K562 (cell line): ENCODE results near the gene TTC39B. TPM values are rescaled to one million over a fixed set of nuclear protein-coding genes. Genes with fewer than 3 reads are reported as not detected.

Experiments used
- ATAC-seq: fragments of 200-7000 bp; cut with Tn5 transposase; 3 replicates; pipeline ENCODE4 v1.9.1; 2020; ENCODE audit warnings: moderate library complexity
- BruUV-seq: library from RNA; stranded (reverse); fragments of 400-500 nt; replicated peaks from 2 replicates; lab custom pipeline; 2021; lab: Mats Ljungman, UMichigan
- CTCF ChIA-PET: fragments of 300-600 bp; formaldehyde crosslinking; extraction: SDS; loops from one replicate; lab custom pipeline; 2021; ENCODE audit warnings: low intra/inter-chr PET ratio; lab: Yijun Ruan, JAX
- POLR2A ChIA-PET: fragments of 300-600, 350-650 bp; sonication (Branson Sonifier 250); formaldehyde crosslinking; extraction: SDS; loops from one replicate; lab custom pipeline; 2021; ENCODE audit warnings: antibody characterized with exemption, inconsistent platforms; lab: Yijun Ruan, JAX
- DNase-seq, 4 experiments: peaks; one replicate each; pipeline versions ENCODE4 v3.0.0 to v3.0.0-alpha.2; 2011 to 2018; ENCODE audit warnings: low spot score in 3 of 4, mixed read lengths in 3 of 4; ENCODE audit errors: extremely low read depth in 1 of 4
- FAIRE-seq: peaks from 2 replicates; lab custom pipeline; 2011; peaks lifted over from hg19 to GRCh38; lab: Jason Lieb, UNC
- H2AFZ ChIP-seq: 2 replicates; pipeline ENCODE4 v1.6.0; 2011; ENCODE audit warnings: low read depth, low read length, control low read depth, inconsistent platforms
- H3K27ac ChIP-seq: fragments of 200-600 bp; 3 replicates; pipeline ENCODE4 v1.8.0; 2011; ENCODE audit warnings: low read depth, mild to moderate bottlenecking, control low read depth, inconsistent platforms, low read length, moderate library complexity, mixed read lengths; ENCODE audit errors: extremely low read depth
- H3K27me3 ChIP-seq, 2 experiments: fragments of 300-600 bp in 1 of 2; 2 replicates in 1 of 2; 3 replicates in 1 of 2; pipeline versions ENCODE4 v1.6.0 to v1.8.0; 2011; ENCODE audit warnings: inconsistent platforms in 2 of 2, low read length in 2 of 2, mild to moderate bottlenecking in 1 of 2, mixed read lengths in 1 of 2, moderate library complexity in 1 of 2; ENCODE audit not compliant: control insufficient read depth in 2 of 2, insufficient read depth in 2 of 2
- H3K36me3 ChIP-seq: fragments of 300-600 bp; 3 replicates; pipeline ENCODE4 v1.8.0; 2011; ENCODE audit warnings: mild to moderate bottlenecking, low read length, inconsistent platforms; ENCODE audit not compliant: control insufficient read depth, insufficient read depth
- H3K4me1 ChIP-seq, 2 experiments: fragments of 200-600 bp in 1 of 2; replicated peaks in 1 of 2; 2 replicates in 1 of 2; 3 replicates in 1 of 2; pipeline versions ENCODE4 v1.5.1 to v1.8.0; 2011; ENCODE audit warnings: inconsistent platforms in 2 of 2, low read length in 2 of 2, mild to moderate bottlenecking in 1 of 2, mixed read lengths in 1 of 2, moderate library complexity in 1 of 2; ENCODE audit not compliant: control insufficient read depth in 2 of 2, insufficient read depth in 2 of 2
- H3K4me2 ChIP-seq: 2 replicates; pipeline ENCODE4 v1.6.1; 2011; ENCODE audit warnings: low read length, control low read depth, inconsistent platforms, mixed read lengths; ENCODE audit not compliant: insufficient read depth
- H3K4me3 ChIP-seq: fragments of 200-600 bp; sonication (generic), shearing (Covaris generic); 2 replicates; pipeline ENCODE4 v1.5.1; 2016; ENCODE audit warnings: control low read depth, inconsistent platforms
- H3K79me2 ChIP-seq: fragments of 200-600 bp; 3 replicates; pipeline ENCODE4 v1.8.0; 2011; ENCODE audit warnings: low read length, inconsistent platforms; ENCODE audit not compliant: control insufficient read depth, insufficient read depth
- H3K9ac ChIP-seq, 2 experiments: 2 replicates each; pipeline versions ENCODE4 v1.6.0 to v1.6.1; 2011; ENCODE audit warnings: low read depth in 2 of 2, low read length in 2 of 2, control low read depth in 1 of 2, inconsistent platforms in 1 of 2, mild to moderate bottlenecking in 1 of 2, mixed read lengths in 1 of 2; ENCODE audit not compliant: insufficient read depth in 1 of 2
- H3K9me1 ChIP-seq: one replicate; pipeline ENCODE4 v1.6.0; 2011; ENCODE audit warnings: inconsistent platforms, mild to moderate bottlenecking, low read length, moderate library complexity; ENCODE audit not compliant: control insufficient read depth, insufficient read depth
- H3K9me3 ChIP-seq: replicated peaks from 2 replicates; pipeline ENCODE4 v1.5.1; 2011; ENCODE audit warnings: low read depth, low read length, inconsistent platforms; ENCODE audit not compliant: control insufficient read depth, insufficient read depth
- H4K20me1 ChIP-seq: replicated peaks from 2 replicates; pipeline ENCODE4 v1.6.1; 2011; ENCODE audit warnings: low read length, inconsistent platforms, mixed read lengths; ENCODE audit not compliant: control insufficient read depth, insufficient read depth
- EWSR1 ChIP-seq: fragments of 450-650 bp; IDR thresholded peaks from 2 replicates; pipeline ENCODE4 v1.6.1; 2018; ENCODE audit warnings: borderline replicate concordance, mild to moderate bottlenecking, low read depth, moderate library complexity; ENCODE audit not compliant: partially characterized antibody
- FOXK2 ChIP-seq, 2 experiments: fragments of 450-650 bp; IDR thresholded peaks in 1 of 2; conservative IDR thresholded peaks in 1 of 2; 2 replicates each; pipeline ENCODE4 v1.6.1; 2016; ENCODE audit warnings: low read depth in 2 of 2, mild to moderate bottlenecking in 1 of 2
- RBM25 ChIP-seq: fragments of 200-400 bp; formaldehyde crosslinking; IDR thresholded peaks from 2 replicates; pipeline ENCODE4 v1.6.1; 2018; ENCODE audit warnings: low read length, low read depth, moderate library complexity; ENCODE audit not compliant: severe bottlenecking
- THAP12 ChIP-seq: fragments of 250-450 bp; sonication (Bioruptor Pico); IDR thresholded peaks from 2 replicates; pipeline ENCODE4 v1.9.0; 2021; ENCODE audit warnings: mild to moderate bottlenecking, inconsistent platforms
- TRIM28 ChIP-seq: fragments of 450-650 bp; IDR thresholded peaks from 2 replicates; pipeline ENCODE4 v1.6.1; 2017
- ZFP36 ChIP-seq: fragments of 150-350 bp; IDR thresholded peaks from 2 replicates; pipeline ENCODE4 v1.6.1; 2018; ENCODE audit warnings: low read length, low read depth; ENCODE audit not compliant: partially characterized antibody
- ZNF134 ChIP-seq: fragments of 250-450 bp; sonication (Bioruptor Pico); conservative IDR thresholded peaks from 2 replicates; pipeline ENCODE4 v1.4.0; 2020
- WGBS: fragments of 100-300 bp; shearing (Covaris generic); methylation state at CpG from one replicate; pipeline ENCODE4 v1.1.6; 2016; ENCODE audit warnings: low coverage, mixed read lengths; ENCODE audit not compliant: insufficient coverage; ENCODE audit errors: missing lambda C conversion rate; 5-methylcytosine and 5-hydroxymethylcytosine counted together
- in situ Hi-C: fragments of 300-500 bp; cut with MboI; formaldehyde crosslinking; loops from 4 replicates; pipeline ENCODE4 v1.15.0; 2018; ENCODE audit warnings: inconsistent platforms, mixed read lengths
- intact Hi-C: fragments of 100-400 bp; cut with micrococcal nuclease; formaldehyde crosslinking; loops from 2 replicates; pipeline ENCODE4 v1.14.2; 2022
- polyA plus RNA-seq, 8 experiments: library from polyadenylated mRNA; depleted of rRNA in 4 of 8; stranded (reverse) in 5 of 8; unstranded in 3 of 8; fragments of >200 nt; fragmentation: Nextera tagmentation in 2 of 8; fragmentation: Illumina TruSeq in 1 of 8; extraction: Ambion mirVana in 2 of 8; extraction: Trizol in 1 of 8; gene quantifications; 2 replicates each; pipeline versions ENCODE4 v1.2.1 to v1.2.3, GENCODE V29; 2011 to 2014; ENCODE audit warnings: inconsistent platforms in 1 of 8, missing spikeins in 1 of 8
- total RNA-seq, 7 experiments: library from RNA; depleted of rRNA in 6 of 7; stranded (reverse); fragments of >200 nt in 6 of 7; fragmentation: Illumina TruSeq in 2 of 7; extraction: Trizol in 2 of 7; gene quantifications; 2 replicates each; pipeline versions ENCODE4 v1.2.1 to v1.2.3, GENCODE V29; 2011 to 2021; ENCODE audit warnings: low replicate concordance in 1 of 7

The TTC39B gene
- total and polyA plus RNA-seq, 9 of the 15 experiments (the other 6 are each of a cell fraction or from before 2014, with no cell fraction given), result 0.32 to 1.2 (median 0.95) TPM

DNA sequence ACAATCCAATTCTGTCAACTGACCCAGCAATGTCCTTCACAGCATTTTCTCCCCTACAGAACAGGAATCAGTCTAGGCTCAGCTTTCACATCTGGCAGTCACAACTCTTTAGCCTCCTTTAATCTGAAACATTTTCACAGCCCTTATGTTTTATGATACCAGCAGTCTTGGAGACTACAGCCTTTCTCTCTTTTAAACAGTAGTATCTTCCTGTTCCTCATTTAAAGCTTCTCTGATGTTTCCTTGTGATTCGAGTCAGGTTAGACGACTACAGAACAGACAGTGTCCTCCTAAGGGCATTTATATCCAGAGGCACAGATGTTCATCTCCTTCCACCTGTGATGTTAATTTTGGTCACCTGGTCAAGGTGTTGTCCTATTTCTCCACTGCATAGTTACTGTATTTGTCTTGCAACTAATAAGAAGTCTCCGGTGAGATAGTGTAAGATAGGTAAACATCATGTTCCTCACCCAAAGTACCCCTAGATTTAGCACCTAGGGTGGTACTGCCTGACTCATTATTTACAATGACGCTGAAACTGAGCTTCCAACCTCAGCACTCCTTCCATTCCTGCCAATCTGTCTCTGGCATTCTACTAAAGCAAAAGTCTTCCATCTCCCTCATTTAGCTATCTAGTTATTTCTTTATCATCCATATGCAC lies 20.7 kb downstream of the TTC39B start (continued):
- TF ChIP-seq THAP12, result no peak
- TF ChIP-seq FOXK2 (conservative IDR thresholded peaks at IDR 0.05 in 1 of 2, IDR thresholded peaks at IDR 0.05 in 1 of 2; ENCODE audit: low read depth in 2 of 2), result no peak
- no peak for TF ChIP-seq TRIM28
- no peak for TF ChIP-seq EWSR1
- TF ChIP-seq, all 486 proteins: peak for 0

GRCh38 chr9:15282567-15283285 lies 24.3 kb downstream of the TTC39B start:
- no TSS peak for BruUV-seq
- intact Hi-C loops (no loop called here), in situ Hi-C loops (no loop called here)
- no peaks in the 10 kb centered on the region for H4K20me1 ChIP-seq
- no peaks in the 10 kb centered on the region for H3K27me3 ChIP-seq
- no peak overlapping the region for H3K4me3 ChIP-seq
- no peaks in the 10 kb centered on the region for H3K36me3 ChIP-seq
- ChIA-PET CTCF (no interaction called here), POLR2A (no interaction called here)
- no peak overlapping the region for H2AFZ ChIP-seq
- H3K9me1 ChIP-seq, result no peaks in the 10 kb centered on the region
- H3K4me2 ChIP-seq, result no peak overlapping the region
- ATAC-seq, result no peak
- no peaks in the 10 kb centered on the region for H3K79me2 ChIP-seq
- no peak for DNase-seq
- H3K27ac ChIP-seq, result no peak overlapping the region
- H3K9me3 ChIP-seq, result no peaks in the 10 kb centered on the region
- H3K4me1 ChIP-seq, result no peaks in the 10 kb centered on the region
- no peak overlapping the region for H3K9ac ChIP-seq
- no peak for FAIRE-seq
- WGBS, result 19% methylated on average over 8 of the region's 8 CpGs
- peak; percentile 66 for TF ChIP-seq RBM25
- TF ChIP-seq ZFP36, result peak; percentile 40
- TF ChIP-seq ZNF134 (CRISPR knock-in tag), result no peak
